HUDEP-2 (cell line): ENCODE results near the gene MEN1.

ENCODE experiments used
- DNase-seq, 76 experiments: peaks; one replicate each; lab custom pipeline; 2025; ENCODE audit not compliant: unreplicated experiment in 76 of 76; lab: John Stamatoyannopoulos, UW

MEN1 gene

DNA sequence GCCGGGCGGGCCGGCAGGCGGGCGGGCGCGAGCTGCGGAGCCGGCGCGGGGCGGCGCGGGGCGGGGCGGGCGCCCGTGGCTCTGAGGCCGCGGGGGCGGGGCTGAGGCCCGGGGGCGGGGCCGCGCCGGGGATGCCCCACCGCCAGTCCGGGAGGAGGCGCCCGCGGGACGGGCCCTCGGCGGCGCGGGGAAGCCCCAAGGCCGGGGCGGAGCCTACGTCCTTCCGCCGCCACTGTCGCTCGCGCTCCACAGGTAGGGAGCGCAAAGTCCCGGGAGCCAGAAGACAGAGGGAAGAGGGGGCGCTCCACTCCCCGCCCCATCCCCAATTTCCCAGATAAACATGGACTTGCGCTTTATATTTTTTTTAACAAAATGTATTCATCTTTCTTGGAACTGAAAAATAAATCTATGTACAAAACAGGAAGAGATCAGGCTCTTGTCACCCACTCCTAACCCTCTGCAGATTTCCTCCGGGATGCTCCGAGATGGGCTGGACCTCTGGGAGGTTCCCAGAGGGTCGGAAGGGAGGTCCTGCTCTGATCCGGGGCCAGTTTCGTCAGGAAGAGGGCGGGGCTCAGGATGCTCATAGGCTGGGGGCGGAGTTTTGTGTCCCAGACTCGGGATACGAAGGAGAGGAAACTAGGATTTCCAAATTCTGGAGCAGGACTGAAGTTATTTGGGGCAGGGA is 7.0 kb downstream of the MEN1 start, which contains the start of gene MAP4K2:
TSS of gene MAP4K2 (minus strand) at position 57 of the 688 bp plus-strand sequence. CDS start 65 bp downstream, outside the sequence.
- peak in 67 of 76 experiments; percentile 9 to 82 (median 60) for DNase-seq

- DNase-seq: peak in 1 of 76 experiments; percentile 31
These were observed 7.8 kb downstream of the MEN1 start for GRCh38 chr11:64802370-64803157.

DNA sequence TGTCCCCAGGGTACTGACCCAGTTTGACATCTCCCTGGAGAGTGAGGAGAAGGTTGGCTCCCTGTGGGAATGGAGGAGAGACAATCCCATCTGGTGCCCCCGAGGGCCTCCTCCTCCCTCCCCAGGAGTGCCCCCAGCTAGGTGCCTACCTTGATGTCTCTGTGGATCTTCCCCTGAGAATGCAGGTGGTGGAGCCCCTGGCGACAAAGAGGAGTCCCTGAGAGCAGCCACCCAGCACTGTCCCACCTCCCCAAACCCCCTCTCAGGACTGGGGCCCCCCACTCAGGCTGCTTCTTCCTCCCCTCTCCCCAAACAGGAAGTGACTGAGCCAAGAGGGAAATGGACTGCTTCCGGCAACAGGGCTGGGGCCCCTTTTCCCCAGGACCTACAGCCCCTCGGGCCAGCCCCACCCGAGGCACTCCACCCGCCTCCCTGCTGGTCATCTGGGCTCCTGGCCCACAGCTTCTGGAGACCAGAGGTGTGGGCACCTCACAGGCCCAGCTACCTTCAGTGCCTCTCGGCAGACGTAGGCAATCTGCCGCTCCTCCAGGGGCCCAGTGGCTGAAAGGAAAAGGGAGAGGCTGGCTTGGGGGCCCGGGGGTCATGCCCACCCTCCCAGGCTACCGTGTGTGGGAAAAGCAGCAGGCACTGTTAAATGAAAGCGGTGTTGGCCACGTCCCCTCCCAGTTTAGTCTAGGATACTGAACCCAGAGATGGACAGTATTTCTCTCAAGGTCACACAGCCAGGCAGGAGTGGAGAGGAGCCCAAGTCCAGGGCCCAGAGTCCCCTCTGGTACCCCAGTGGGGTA is 8.6 kb downstream of the MEN1 start:
- DNase-seq: no peak

GRCh38 chr11:64801158-64801464 is 9.2 kb downstream of the MEN1 start:
- DNase-seq: no peak

- DNase-seq: no peak
These were observed 9.8 kb downstream of the MEN1 start for GRCh38 chr11:64800303-64801157.

GRCh38 chr11:64799623-64800302 is 10.6 kb downstream of the MEN1 start:
- no peak for DNase-seq

DNA sequence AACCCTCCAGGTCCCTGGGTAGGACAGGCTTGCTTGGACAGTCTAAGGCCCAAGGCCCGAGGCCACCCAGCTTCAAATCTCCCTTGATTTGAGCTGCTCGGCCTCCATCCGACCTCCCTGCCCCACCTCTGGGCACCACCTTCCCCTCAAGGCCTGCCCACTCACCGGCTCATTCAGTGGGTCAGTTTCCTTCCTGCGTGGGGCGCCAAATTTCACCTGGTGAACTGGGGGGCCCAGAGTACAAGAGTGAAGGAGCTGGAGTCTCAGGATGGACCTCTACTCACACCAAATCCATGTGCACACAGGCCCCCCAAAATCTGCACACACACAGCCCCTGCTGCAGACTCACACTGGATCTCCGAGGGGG is 11.1 kb downstream of the MEN1 start:
- DNase-seq: no peak

GRCh38 chr11:64796757-64797541 is 13.4 kb downstream of the MEN1 start:
- no peak for DNase-seq

- no peak for DNase-seq
These were observed 14.1 kb downstream of the MEN1 start for GRCh38 chr11:64796047-64796756.

- DNase-seq: no peak
These were observed 15.8 kb downstream of the MEN1 start for GRCh38 chr11:64794526-64794925.

GRCh38 chr11:64793271-64794160 is 16.8 kb downstream of the MEN1 start:
- DNase-seq: no peak

- DNase-seq: no peak
These were observed 17.9 kb downstream of the MEN1 start for GRCh38 chr11:64792482-64792881.

GRCh38 chr11:64791781-64792291 is 18.5 kb downstream of the MEN1 start:
- no peak for DNase-seq

GRCh38 chr11:64790205-64791095 is 19.9 kb downstream of the MEN1 start:
- DNase-seq: no peak

DNA sequence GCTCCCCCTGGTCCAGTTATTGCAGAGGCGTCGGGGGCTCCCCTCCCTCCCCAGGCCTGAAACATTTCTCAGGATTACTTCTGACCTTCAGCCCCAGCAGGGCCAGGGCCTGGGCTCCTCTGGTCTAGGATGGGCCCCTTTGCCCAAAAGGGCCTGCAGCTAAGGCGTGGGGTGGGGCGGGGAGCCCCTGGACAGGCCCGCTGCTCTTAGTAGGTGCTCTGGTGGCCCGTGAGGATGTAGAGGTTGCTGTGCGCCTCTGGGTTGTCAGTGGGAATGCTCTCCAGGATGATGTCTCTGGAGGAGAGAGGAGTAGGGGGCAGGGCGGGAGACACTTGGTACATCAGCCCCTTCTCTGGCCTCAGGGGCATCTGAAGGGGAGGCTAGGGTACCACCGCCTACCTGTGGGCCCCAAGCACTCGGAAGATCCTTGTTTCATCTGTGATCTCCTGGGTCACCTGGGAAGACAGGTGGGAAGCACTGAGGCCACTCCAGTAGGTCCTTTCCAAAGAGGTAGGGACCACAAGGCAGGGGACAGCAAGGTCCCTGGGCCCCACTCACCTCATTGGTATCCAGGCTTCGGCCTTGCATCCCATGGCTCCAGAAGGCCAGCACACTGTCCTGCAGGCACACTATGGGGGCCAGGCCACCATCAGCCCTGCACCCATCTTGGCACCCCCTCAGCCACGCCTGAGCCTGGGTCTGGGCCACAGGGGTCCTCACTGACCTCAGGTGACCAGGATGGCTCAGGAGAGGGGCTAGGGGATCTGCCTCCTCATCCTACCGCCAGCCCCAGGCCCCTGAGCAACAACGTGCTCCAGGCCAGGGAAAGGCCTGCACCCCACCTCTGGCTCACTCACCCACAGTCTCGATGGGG is 20.8 kb downstream of the MEN1 start:
- DNase-seq: no peak
